Stimulated activated CD8-positive, alpha-beta memory T cell treated with anti-CD3 and anti-CD28 coated beads, Interleukin-12 subunit alpha, Interleukin-12 subunit beta, amount 100 ng/mL, for 24 hours (primary cell): Measurements from ENCODE around the gene F11R.
"Not testable (repeated sequence)": the region's sequence is repeated elsewhere in the genome, so short reads cannot be mapped to it uniquely, and the experiment has no call there.

ENCODE experiments used
- DNase-seq: peaks from one replicate; pipeline ENCODE4 v3.0.0-alpha.2; 2020; ENCODE audit errors: extremely low read depth

The F11R gene

DNA sequence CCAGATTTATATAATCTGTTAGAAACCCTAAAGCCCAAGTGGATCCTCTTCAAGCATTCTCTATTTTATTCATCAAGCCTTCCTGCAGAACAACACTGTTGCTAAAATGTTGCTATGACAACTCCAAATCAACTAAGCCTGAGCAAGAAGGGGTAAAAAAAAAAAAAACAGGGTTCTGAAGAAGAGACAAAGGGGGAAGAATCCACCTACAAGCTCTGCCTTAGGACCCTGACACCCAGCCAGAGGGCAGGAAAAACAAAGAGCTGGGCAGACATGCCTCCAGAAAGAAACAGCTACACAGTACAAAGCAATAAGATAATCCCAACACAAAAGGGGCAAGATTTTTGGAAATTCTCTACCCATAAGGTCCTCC lies 23.6 kb upstream of the F11R start:
- no peak for DNase-seq

GRCh38 chr1:161039546-161039945 lies 18.6 kb upstream of the F11R start:
- DNase-seq = no peak

- no peak for DNase-seq
These were observed 18.2 kb upstream of the F11R start for GRCh38 chr1:161039154-161039545.

- DNase-seq = peak; percentile 60
These were observed 17.7 kb upstream of the F11R start, which contains the start of gene TSTD1 for GRCh38 chr1:161038523-161039153. Gene TSTD1 (minus strand): TSS chr1:161038964. CDS start chr1:161038889, 75 bp downstream.

- DNase-seq = no peak
These were observed 16.9 kb upstream of the F11R start for GRCh38 chr1:161037661-161038522.

- no peak for DNase-seq
These were observed 12.8 kb upstream of the F11R start for GRCh38 chr1:161033751-161034150.

DNA sequence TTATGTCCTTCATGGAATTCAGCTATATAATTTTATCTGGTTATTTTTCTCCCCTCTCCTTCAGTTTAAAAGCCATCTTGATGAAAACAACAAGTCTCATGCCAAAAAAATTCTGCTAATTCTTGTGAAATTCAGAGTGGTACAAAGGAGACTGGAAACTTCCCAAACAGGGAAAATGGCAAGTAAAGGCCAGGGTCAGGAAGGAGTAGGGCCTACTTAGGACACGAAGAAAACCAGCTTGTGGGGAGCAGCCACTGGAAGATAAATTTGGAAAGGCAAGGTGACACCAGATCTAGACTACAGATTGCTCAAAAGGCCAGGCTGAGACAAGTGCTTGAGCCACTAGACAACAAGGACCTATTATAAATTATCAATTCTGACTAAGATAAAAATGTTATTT lies 11.5 kb upstream of the F11R start:
- no peak for DNase-seq

GRCh38 chr1:161031874-161032273 lies 10.9 kb upstream of the F11R start:
- DNase-seq = no peak

DNA sequence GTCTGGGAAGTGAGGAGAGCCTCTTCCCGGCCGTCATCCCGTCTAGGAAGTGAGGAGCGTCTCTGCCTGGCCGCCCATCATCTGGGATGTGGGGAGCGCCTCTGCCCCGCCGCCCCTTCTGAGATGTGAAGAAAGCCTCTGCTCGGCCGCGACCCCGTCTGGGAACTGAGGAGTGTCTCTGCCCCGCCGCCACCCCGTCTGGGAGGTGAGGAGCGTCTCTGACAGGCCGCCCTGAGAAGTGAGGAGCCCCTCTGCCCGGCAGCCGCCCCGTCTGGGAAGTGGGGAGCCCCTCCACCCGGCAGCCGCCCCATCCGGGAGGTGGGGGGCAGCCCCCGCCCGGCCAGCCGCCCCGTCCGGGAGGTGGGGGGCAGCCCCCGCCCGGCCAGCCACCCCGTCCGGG lies 8.5 kb upstream of the F11R start:
- DNase-seq = not testable (repeated sequence)

GRCh38 chr1:161026954-161027353 lies 6.0 kb upstream of the F11R start:
- DNase-seq = not testable (repeated sequence)

- DNase-seq = not testable (repeated sequence)
These were observed 1.5 kb upstream of the F11R start for GRCh38 chr1:161022432-161022831.

DNA sequence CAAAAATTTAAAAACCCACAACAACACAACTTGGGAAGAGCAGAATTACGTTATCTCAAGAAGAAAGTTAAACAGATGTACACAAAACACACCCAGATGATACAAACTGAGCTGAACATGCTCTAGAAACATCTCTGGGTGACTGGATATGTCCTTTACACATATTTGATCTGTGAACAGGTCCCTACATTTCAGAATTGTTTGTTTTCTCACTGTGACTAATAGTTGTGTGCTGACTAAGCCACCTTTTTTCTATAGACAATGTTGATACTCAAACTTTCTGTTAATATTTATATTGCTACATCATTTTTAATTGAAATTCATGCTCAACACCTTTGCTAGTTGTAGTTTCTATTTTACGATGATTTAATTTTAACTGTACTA lies 1.0 kb upstream of the F11R start:
- no peak for DNase-seq

DNA sequence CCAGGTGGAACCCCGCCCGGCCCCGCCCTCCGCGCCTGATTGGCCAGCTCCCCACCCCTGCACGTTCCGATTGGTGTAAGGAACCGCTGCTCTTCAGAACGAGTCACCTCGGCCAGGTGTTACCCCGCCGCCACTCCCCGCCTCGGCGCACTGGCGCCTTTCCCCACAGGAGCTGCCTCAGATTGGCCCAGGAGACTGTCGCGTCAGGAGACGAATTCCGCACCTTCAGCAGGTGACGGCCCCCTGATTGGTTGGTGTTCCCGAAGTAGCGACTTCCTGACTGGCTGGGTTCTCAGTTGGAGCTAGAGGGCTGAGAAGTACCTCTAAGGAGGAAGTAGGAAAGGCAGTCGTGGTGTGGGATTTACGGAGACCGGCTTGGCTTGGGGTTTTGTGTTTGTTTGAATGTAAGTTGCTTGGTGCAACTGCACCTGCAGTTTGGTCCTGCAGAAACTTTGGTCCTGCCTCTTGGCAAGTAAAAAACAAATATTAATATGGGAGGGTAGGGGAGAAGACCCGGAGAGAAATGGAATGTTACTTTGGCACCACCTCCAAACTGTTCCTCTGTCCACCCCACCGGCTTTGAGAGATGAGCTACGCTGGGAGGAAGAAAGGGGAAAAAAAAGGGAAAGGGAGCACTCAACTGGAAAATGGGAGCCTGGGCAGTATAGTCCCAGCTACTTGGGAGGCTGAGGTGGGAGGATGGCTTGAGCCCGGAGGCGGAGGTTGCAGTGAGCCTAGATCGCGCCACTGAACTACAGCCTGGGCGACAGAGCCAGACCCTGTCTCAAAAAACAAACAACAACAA lies 415 bp upstream of the F11R start:
- DNase-seq = peak; percentile 57

DNA sequence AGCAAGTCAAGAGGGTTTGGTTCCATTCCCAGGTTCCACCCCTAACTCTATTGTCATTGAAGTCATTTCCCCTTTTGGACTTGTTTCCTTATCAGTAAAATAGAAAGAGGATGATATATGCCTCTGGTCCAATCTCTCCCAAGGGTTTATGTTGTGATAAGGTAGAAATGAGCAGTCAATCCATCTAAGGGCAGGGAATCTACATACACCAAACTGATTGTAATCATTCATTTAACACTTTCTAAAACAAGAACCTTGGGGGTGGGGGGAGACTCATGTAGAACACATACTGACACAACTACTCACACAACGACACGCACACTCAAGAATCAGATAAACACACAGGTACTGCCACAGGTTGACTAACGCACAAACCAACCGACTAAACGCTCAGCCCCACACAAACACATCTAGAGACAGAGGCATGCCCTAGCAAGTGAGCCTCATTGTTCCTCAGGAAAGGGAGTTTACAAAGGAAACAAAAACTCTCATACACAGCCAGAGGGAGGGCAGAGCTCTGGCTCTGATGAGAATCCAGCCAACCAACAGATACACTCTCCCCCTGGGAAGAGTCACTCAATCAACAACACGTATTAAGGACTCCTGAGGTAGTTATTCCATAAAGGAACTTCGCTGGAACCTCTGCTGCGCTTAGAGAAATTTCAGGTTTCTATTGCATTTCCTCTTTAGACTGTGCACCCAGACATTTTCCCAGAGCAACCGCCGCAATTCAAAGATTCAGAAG lies 1.0 kb downstream of the F11R start:
- DNase-seq = no peak

DNA sequence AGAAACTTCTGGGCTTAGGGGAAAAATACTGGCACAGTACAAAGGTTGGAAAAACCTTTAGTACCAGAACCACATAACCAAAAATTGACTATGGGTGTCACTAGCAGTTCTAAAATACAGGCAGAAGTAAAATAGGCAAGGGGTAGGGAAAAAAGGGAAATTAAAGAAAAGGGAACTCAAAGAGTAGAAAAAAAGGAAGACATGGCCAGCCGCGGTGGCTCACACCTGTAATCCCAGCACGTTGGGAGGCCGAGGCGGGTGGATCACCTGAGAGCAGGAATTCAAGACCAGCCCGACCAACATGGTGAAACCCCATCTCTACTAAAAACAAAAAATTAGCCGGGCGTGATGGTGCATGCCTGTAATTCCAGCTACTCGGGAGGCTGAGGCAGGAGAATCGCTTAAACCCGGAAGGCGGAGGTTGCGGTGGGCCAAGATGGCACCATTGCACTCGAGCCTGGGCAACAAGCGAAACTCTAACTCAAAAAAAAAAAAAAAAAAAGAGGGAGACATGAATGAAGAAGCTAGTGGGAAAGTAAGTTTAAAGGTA lies 1.8 kb downstream of the F11R start:
- DNase-seq = not testable (repeated sequence)

DNA sequence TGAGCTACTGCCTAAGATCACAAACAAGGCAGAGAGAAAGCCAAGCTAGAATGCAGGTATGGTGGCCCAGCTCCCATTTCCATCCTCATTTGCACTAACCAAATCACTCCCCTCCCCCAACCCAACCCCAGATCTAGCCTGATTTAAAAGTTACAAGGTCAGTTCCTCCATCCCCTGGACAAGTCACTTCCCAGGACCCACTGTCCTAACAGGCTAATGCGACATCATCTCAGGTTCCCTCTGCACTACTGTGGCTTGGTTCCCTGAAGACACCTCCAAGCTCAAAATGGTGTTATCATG lies 2.4 kb downstream of the F11R start:
- no peak for DNase-seq

GRCh38 chr1:161017756-161018630 lies 3.0 kb downstream of the F11R start:
- DNase-seq = no peak

DNA sequence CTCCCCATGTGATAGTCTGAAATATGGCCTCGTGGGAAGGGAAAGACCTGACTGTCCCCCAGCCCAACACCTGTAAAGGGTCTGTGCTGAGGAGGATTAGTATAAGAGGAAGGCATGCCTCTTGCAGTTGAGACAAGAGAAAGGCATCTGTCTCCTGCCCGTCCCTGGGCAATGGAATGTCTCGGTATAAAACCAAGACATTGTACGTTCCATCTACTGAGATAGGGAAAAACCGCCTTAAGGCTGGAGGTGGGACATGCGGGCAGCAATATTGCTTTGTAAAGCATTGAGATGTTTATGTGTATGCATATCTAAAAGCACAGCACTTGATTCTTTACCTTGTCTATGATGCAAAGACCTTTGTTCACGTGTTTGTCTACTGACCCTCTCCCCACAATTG lies 3.8 kb downstream of the F11R start:
- DNase-seq = not testable (repeated sequence)

DNA sequence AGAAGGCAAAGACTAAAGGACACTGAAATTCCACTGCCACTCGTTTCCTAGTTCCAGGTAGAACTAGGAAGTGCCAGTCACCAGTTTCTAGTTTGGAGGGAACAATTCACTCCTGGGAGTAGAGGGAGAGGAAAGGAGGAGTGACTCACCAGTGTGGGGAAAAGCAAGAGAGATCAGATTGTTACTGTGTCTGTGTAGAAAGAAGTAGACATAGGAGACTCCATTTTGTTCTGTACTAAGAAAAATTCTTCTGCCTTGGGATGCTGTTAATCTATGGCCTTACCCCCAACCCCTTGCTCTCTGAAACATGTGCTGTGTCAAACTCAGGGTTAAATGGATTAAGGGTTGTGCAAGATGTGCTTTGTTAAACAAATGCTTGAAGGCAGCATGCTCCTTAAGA lies 4.3 kb downstream of the F11R start:
- not testable (repeated sequence) for DNase-seq

GRCh38 chr1:161013488-161014230 lies 7.3 kb downstream of the F11R start:
- no peak for DNase-seq
